UCSD-AML1 (cell line): ENCODE results near the gene ADH7.

ENCODE experiments used
- DNase-seq: peaks from one replicate; lab custom pipeline; 2025; ENCODE audit not compliant: unreplicated experiment; lab: John Stamatoyannopoulos, UW

ADH7 gene

DNA sequence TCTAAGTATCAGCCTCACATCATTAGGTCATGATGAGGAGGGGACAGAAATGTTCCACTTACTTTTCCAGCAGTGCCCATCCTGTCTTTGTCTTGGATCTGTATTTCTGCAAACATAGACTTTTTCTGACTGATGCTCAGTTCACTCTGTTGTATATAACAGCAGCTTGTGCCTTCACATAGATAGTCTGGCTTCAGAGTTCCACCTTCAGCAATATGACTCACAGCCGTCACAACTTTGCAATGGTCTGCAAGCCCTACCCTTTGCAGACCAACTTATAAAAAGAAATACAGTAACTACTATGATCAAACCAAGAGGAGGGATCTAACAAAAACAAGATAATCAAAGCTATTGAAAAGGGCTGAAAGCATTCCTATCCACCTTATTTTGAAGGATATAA lies at the start of gene ADH7:
TSS of gene ADH7 (minus strand) at position 189 of the 400 bp plus-strand sequence. CDS start at position 80, 109 bp downstream.
- DNase-seq: no peak

DNA sequence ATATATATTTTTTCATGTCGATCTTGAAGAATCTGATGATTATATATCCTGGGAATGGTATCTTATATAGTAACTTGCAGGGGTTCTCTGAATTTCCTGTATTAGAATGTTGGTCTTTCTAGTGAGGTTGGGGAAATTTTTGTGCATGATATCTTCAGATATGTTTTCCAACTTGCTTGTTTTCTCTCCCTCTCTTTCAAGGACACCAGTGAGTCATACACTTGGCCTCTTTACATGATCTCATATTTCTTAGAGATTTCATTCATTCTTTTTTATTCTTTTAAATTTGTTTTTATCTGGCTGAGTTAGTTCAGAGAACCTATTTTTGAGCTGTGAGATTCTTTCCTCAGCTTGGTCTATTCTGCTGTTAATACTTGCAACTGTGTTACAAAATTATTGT lies 48.5 kb upstream of the ADH7 start:
- no peak for DNase-seq

DNA sequence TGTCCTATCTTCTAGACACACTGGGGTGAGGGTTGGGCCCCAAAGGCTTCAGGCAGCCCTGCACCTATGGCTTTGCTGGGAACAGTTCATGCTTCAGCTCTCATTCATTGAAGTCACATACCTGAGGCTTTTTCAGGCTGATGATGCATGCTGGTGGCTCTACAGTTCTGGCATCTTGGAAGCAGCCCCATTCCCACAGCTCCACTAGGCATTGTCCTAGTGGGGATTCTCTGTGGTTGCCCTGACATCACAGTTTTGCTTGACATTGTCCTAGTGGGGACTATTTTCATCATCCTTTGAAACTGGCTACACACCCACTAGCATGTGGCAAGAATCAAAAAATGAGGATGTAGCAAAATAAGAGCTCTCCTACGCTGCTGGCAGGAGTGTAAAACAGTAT lies 38.0 kb upstream of the ADH7 start:
- DNase-seq: no peak

DNA sequence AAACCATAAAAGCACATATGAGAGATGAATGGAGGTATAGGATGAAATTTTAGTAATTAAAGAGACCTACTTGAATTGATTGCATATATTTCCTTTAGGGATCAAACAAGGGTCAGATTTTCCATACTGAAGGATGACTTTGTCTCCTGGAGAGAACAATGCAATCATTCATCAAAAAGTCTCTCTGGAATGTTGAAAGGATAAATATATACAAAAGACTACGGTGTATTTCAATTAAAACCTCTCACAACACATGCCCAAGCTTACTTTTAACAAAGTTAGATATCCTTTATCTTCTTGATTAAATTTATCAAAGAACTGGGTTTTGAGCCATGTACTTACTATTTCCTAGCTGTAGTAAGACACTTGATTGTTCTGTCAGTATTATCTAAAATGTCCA lies 36.8 kb upstream of the ADH7 start:
- no peak for DNase-seq

DNA sequence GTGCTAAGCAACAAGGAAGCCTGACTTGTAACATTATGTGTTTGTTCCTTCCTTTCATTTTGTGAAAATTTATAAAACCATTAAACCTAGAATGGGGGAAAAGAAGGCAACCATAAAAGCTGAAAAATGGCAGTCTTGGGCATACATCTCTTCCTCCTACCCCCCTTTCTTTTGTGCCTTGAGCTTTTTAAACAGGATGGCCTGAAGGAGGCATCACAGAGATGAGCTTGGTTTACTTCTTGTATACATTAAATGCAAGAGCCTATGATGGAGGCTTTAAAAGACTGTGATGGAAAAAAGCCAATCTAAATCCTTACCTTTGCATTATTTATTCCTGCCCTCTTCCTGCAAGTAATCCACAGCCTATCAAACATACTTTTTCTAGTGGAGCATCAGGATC lies 36.2 kb upstream of the ADH7 start:
- no peak for DNase-seq

DNA sequence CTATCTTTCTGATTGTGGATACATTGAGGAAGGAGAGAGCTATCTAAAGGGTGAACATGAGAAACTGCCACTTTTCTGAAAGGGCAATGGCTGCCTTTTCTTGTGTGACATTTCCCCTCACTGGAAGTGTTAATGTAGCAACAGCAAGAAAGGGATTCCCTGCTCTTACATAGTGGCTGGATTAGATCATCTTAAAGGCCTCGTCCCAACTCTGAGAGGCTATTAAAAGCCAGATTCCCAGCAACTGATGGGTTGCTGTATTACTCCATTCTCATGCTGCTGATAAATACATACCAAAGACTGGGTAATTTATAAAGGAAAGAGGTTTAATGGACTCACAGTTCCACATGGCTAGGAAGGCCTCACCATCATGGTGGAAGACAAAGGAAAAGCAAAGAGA lies 33.7 kb upstream of the ADH7 start:
- no peak for DNase-seq

DNA sequence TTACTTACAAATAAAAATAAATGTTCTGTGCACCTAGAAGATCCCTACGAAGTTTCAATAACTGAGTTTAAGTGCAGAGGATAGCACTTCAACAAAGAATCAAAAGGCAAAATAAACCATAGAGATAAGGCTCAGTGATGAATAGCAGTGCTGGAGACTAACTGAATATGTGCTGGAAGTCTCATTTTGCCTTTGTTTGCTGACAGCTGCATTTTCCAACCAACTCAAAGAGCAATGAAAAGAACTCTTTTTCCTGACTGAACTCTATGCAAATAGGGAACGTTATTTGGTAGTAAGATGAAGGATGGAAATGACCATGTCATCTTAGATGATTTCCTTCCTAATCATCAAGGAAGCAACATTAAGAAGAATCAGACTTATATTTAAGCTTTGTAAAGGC lies 32.7 kb upstream of the ADH7 start:
- no peak for DNase-seq

DNA sequence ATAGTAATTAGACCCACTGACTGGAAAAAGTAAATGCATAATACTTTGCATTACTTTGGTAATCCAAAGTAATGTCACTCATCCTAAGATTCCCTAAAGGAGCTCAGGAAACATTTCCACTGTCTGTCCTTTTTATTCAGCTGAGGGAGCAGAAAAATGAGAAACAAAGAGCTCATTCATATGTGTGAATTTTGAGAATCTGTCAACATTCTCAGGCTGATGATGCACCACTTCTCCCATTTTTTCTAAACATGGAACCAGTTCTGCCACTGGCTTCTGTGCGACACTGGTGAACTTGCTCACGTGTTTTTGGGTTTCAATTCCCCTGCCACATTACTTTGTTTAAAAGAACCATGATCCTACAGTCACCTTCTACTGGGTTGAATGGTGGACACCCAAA lies 28.4 kb upstream of the ADH7 start:
- DNase-seq: no peak

DNA sequence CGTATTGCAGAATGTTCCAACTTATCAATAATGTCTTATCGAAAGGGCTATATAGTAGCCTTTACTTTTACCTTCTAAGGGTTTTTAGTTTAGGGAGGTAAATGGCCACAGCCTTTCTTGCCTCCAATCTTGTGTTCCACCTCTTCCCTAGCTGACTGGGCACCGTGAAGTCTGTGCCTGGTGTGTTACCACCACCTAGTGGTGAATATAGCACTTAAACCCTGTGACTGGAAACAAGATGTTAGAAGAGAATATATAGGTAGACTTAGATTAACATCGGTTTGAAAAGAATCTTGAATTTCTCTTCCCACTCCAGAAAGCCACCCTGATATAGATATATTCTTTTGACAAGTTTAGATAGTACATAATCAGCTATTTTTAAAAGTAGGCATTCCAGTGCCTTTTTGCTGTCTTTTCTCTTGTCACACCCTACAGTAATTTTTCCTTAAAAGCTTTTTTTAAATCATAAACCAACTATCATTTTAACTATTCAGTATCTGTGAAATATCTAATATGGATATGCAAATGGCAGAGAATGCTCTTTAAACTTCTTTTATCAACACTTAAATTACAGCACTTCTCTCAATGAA lies 27.8 kb upstream of the ADH7 start:
- DNase-seq: peak; percentile 17

DNA sequence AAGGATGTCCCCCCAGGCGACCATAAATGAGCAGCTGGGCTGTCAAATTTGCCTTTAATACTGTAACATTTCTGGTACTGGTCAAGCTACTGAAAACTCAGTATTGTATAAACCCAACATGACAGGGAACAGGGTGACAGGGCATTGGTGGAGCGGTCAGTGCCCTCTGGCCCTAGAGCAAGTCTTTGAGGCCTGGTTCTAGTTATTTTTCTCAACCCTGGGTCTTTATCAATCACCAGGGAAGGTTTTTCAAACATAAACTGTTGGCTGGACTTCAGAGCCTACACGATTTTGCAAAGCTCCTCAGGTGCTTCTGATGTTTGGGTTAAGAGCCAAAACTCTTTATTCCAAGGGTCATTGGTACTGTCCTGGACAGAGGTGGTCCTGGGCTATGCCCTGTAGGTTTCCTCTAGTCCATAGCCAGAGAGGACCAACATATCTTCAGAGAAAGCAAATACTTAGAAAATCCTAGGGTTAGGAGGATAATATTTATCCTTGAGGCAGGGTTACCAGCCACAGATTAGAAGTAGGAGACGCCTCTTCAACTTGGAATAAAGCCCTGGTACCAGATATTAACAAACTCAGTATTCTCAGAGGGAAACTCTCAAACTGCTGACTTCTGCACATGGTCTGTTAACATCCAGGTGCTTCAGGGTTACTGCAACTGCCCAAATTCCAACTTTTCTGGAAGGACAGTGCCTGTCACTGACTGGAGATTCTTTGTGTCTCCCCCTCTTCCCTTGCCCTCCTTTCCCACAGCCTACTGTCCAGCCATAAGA lies 26.7 kb upstream of the ADH7 start:
- DNase-seq: no peak

DNA sequence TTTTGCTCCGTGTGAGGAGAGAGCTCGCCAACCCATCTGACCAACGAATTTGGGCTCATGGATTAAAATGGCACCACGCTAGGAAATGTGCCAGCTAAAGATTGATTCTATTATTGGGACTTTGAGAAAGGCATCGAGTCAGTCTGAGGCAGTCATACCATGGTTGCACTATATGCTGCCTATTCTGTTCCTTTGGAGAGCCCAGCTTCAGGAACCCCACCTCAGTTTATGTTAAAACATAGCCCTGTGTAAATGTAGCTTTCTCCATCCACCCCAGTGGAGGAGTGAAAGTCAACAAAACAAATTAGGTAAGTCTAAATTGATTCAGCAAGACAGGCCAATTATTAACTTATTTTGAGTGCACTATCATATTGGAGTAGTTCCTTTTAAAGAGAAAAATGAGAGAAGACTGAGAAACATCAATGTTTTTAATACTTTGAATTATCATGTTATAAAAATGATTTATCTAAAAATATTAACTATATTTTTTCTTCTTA lies 24.5 kb upstream of the ADH7 start:
- no peak for DNase-seq

DNA sequence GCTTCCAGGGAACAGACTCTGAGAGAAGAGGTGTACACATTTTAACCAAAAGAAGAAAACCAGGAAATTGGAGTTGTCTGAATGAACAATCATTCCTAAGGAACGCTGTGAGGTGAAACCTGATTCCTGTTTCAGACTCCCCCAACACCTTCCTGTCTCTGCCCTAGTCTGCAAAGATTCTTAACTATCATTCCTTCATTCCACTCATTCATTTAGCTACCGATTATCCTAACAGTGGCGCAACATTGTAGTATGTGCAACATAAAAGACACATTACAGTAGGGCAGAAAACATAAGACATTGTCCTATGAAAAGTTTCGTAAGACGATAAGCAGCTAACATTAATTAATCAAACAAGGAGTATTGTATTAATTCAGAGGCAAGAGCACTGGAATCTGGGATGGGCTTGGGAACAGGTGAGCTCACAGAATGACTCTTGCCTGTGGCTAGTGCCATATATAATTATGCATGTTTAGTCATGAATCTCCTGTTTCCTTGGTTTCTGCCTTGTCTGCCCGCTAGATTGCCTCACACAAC lies 23.8 kb upstream of the ADH7 start:
- no peak for DNase-seq

DNA sequence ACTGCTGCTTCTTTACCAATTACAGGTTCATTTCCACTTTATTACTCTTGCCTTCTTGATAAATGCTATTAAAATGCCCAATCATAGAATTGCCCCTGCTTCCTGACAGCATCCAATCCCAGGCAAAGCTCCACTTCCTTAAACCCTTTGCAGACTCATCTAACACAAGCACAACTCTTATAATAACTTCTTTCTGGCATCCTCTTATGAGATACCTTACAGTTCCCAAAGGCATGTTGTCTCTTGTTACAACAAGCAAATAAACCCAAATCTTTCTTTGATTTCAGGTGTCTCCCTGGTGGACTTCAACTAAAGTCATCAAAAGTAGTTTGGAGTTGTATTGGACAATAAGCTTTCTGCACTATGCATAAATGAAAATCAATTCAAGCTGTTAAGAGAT lies 22.5 kb upstream of the ADH7 start:
- no peak for DNase-seq

DNA sequence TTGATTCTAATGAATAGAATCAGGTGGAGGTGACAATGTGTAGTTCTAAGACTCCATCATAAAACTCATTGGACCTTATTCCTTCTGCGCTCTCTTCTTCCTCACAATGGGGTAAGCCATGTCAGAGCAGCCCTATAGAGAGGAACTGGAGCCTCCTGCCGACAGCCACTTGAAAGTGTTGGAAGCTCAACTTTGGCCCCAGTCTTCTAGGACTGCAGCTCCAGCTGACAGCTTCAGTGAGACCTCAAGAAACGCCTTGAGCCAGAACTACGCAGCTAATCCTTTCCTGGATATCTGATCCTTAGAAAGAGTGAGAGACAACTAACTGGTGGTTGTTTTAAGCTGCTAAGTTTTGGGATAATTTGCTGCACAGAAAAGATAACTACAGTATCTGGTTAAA lies 22.1 kb upstream of the ADH7 start:
- no peak for DNase-seq

DNA sequence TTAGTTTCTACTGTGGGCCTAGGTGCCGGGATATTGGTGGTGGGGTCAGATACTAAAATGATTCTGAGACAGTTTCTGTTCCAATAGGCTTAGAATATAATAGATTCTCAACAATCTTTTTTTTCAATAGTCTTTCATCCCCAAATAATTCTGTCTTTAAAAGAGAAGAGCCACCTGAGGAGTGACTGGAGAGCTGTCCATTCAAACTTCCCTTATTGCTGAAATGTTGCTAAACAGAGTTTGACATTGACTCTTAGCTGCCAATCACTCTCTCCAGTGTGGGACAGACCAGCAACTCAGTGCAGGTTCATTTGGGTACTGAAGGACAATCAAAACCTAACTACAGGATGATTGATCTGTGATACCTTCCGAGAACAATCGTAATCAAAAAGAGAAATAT lies 12.4 kb upstream of the ADH7 start:
- no peak for DNase-seq

DNA sequence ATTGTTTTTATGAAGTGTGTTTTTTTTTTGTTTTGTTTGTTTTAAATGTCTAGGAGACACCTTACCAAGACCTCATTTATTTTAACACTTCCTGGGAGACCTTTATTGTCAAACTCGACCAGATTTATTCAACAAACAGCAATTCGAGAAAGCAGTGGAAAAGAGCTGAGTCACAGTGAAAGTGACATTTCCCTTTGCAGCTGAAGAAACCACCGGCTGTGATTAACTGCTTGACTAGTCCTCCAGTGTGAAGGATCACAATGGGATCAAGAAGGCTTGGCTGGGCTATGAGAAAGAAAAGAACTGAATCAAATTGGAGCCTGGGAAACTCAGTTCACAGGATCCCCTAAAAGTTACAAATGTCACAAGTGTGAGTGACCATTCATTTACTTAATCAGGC lies 11.9 kb upstream of the ADH7 start:
- no peak for DNase-seq

DNA sequence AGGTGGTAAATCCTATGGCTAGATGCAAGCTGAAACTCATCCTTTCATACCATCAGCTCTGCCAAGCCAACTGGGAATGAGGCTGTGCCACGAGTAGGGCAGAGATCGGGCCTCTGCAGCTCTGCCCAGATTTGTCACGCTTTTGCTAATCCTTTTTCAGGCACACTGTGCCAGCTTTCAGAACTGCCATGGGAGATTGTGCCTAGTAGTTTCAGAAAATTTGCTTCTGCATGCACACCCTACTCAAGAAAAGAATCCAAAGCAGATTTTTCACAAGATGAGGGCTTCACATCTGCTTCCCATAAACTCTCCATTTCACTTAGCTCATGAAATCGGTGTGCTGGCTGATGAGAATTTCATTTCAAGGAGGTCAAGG lies 3.3 kb upstream of the ADH7 start:
- DNase-seq: no peak

DNA sequence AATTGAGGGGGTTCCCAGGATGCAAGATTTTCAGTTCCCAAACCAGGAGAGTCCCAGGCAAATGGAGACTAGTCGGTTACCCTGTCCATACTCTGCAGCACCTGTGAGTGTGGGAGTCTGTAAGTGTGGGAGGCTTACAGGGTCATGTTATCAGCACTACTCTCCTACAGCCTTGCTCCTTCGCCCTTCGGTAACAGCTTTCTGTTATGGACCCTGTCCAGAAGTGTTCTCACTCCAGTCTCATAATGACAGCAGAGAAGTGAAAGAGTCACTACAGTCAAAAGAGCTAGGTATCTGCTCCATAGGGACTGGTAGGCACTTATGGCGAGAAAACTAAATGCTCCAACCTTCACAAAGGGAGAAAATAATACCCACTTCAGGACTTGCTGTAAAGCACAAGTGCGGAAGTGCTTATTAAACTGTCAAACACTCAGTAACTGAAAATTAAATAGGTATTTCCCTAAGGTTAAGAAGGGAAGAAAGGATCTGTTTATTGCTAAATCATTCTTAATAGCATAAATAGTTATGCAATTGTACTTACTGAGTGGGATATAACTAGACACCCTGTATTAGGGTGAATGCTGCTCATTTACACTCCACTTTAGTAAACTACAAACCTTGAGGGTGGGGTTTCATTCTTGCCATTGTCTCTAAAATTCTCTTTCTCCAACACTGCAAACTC lies 2.7 kb upstream of the ADH7 start:
- no peak for DNase-seq

DNA sequence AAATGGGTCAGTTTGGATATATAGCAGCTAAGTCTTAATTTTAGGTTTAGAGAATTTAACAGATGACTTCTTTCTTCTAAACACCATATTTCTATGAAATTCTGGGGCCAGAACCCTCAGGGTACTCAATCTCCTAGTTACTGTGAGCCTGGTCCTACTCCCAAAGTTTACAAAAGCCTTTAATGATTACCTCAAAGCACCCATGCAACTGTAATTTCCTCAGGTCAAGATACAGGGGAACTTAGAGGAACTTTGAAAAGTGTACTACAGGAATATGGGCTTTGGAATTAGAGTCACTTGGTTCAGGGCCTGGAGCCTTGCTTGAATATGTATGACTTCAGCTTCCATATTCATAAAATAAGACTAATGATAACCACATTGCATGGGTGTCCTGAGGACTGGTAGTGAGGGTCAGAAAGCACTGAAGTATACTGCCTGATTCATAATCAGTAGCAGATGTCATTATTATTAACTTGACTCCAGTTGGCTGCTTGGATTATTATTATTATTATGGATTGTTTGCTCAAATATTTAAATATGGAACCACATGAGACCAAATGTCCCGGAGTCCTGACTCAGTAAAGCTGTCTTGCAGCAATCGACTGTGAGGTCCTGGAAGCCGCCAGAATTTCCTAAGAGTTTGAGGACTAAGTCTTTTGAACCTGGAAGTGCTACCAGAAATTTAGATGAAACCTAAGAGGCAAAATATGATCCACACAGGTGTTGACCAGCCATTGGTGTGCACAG lies 2.0 kb upstream of the ADH7 start:
- no peak for DNase-seq

DNA sequence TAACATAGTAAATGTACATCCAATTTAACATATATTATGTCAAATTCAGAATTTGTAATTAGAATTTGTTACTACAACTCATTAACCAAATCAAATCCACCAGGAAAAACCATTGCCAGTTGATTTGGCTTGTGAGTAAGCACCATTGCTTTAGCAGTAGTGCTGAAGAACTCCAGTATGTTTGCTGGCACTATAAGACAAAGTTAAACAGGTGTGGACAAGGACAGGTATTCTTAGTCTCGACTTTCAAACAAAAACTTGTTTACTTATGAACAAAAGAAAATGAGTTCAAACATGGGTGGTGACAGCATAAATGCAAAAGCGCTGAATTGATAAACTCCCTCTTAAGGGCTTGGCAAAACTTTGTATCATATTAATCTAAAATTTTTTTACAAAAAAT lies 1.3 kb upstream of the ADH7 start:
- no peak for DNase-seq

DNA sequence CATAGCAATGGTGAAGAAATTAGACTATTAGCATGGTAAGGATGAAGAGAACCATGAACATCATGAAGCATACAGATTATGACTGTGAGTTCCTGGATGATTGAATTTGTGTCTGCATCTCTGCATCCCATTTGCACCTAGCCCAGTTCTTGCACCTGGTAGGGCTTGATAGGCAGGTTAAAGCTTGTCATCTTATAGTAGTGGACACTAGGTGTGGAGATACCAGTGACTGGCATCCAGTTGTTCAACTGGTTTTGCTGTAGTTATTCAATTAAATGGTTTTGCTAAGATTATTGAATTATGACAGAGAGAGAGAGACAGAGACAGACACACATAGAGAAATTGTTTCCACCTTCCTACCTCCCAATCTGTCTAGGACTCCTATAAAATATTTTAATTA lies 5.0 kb downstream of the ADH7 start:
- DNase-seq: no peak
